GM11168 (cell line): ENCODE measurements around the gene MAPK4.
"Not testable (repeated sequence)": the region's sequence is repeated elsewhere in the genome, so short reads cannot be mapped to it uniquely, and the experiment has no call there.

Source experiments
- in situ Hi-C: fragments of 300-500 bp; cut with MboI; formaldehyde crosslinking; loops from one replicate; pipeline ENCODE4 v1.12.0; 2022; ENCODE audit warnings: low sequenced_read_pairs; ENCODE audit not compliant: unreplicated experiment

Gene MAPK4

GRCh38 chr18:50742952-50743351, 183.1 kb downstream of the MAPK4 start:
- in situ Hi-C loops, result no loop called here

GRCh38 chr18:50744253-50744652, 184.4 kb downstream of the MAPK4 start:
- in situ Hi-C loops, result no loop called here

- in situ Hi-C loops, result no loop called here
Observed at GRCh38 chr18:50745945-50746344, 186.1 kb downstream of the MAPK4 start.

- in situ Hi-C loops, result no loop called here
Observed at GRCh38 chr18:50747849-50748242, 188.0 kb downstream of the MAPK4 start.

GRCh38 chr18:50748243-50749229, 188.6 kb downstream of the MAPK4 start:
- in situ Hi-C loops, result no loop called here

GRCh38 chr18:50749421-50749820, 189.5 kb downstream of the MAPK4 start:
- in situ Hi-C loops, result no loop called here

- in situ Hi-C loops, result no loop called here
Observed at GRCh38 chr18:50749945-50750344, 190.1 kb downstream of the MAPK4 start.

- in situ Hi-C loops, result no loop called here
Observed at GRCh38 chr18:50750546-50750945, 190.7 kb downstream of the MAPK4 start.

GRCh38 chr18:50751490-50751889, 191.6 kb downstream of the MAPK4 start:
- in situ Hi-C loops, result no loop called here

- in situ Hi-C loops, result no loop called here
Observed at GRCh38 chr18:50751947-50752346, 192.1 kb downstream of the MAPK4 start.

GRCh38 chr18:50753311-50753710, 193.4 kb downstream of the MAPK4 start:
- in situ Hi-C loops, result no loop called here

GRCh38 chr18:50754297-50754696, 194.4 kb downstream of the MAPK4 start:
- in situ Hi-C loops, result no loop called here

- in situ Hi-C loops, result no loop called here
Observed at GRCh38 chr18:50757358-50757757, 197.5 kb downstream of the MAPK4 start.

- in situ Hi-C loops, result no loop called here
Observed at GRCh38 chr18:50769463-50769862, 209.6 kb downstream of the MAPK4 start.

- in situ Hi-C loops, result no loop called here
Observed at GRCh38 chr18:50775207-50775606, 215.3 kb downstream of the MAPK4 start.

GRCh38 chr18:50775726-50776125, 215.8 kb downstream of the MAPK4 start:
- in situ Hi-C loops, result no loop called here

GRCh38 chr18:50776383-50776782, 216.5 kb downstream of the MAPK4 start:
- in situ Hi-C loops, result no loop called here

- in situ Hi-C loops, result not testable (repeated sequence)
Observed at GRCh38 chr18:50779021-50779420, 219.1 kb downstream of the MAPK4 start.
